GM12872 (cell line): ENCODE measurements around the gene ANKRD2.

ENCODE experiments used
- CTCF ChIP-seq: IDR thresholded peaks from 3 replicates; pipeline ENCODE4 v1.5.1; 2011; ENCODE audit warnings: low read depth, mild to moderate bottlenecking, low read length, moderate library complexity; ENCODE audit not compliant: insufficient read depth

Gene ANKRD2

GRCh38 chr10:97540669-97541500 lies 31.7 kb upstream of the ANKRD2 start:
- TF ChIP-seq CTCF, result peak; percentile 15; the same call in 1 of the 3 replicates

GRCh38 chr10:97542169-97543024 lies 30.2 kb upstream of the ANKRD2 start:
- TF ChIP-seq CTCF, result no peak

GRCh38 chr10:97543025-97543546 lies 29.5 kb upstream of the ANKRD2 start:
- no peak for TF ChIP-seq CTCF

GRCh38 chr10:97546456-97547270 lies 25.9 kb upstream of the ANKRD2 start:
- no peak for TF ChIP-seq CTCF

GRCh38 chr10:97547271-97547600 lies 25.3 kb upstream of the ANKRD2 start:
- TF ChIP-seq CTCF, result no peak

- no peak for TF ChIP-seq CTCF
Measured at GRCh38 chr10:97547962-97548361, 24.6 kb upstream of the ANKRD2 start.

- TF ChIP-seq CTCF, result no peak
Measured at GRCh38 chr10:97548828-97549455, 23.6 kb upstream of the ANKRD2 start.
